Right lobe of liver (tissue), 4 donors: ENCODE results near the gene SMYD1.

Experiments
- POLR2A ChIP-seq: fragments of 450-650 bp; IDR thresholded peaks from one replicate; pipeline ENCODE4 v1.6.1; 2017; ENCODE audit warnings: antibody characterized with exemption, mild to moderate bottlenecking
- TF ChIP-seq, protein P1 (sequence below), 4 donors: fragments of 200-600 bp in 3 of 4; fragments of 450-650 bp in 1 of 4; IDR thresholded peaks; one replicate each; pipeline versions ENCODE4 v1.5.1 to v1.8.0; 2016 to 2022; ENCODE audit warnings: antibody characterized with exemption in 4 of 4, mild to moderate bottlenecking in 2 of 4
- donor health status: DM: no; HTN: no; CAD: no.
- donor health status: DM: no; HTN: no; CAD: no.
- donor health status: DM: no; HTN: yes; CAD: no.

GRCh38 chr2:88066543-88066942 lies 1.1 kb upstream of the SMYD1 start:
- TF ChIP-seq, protein P1, sequence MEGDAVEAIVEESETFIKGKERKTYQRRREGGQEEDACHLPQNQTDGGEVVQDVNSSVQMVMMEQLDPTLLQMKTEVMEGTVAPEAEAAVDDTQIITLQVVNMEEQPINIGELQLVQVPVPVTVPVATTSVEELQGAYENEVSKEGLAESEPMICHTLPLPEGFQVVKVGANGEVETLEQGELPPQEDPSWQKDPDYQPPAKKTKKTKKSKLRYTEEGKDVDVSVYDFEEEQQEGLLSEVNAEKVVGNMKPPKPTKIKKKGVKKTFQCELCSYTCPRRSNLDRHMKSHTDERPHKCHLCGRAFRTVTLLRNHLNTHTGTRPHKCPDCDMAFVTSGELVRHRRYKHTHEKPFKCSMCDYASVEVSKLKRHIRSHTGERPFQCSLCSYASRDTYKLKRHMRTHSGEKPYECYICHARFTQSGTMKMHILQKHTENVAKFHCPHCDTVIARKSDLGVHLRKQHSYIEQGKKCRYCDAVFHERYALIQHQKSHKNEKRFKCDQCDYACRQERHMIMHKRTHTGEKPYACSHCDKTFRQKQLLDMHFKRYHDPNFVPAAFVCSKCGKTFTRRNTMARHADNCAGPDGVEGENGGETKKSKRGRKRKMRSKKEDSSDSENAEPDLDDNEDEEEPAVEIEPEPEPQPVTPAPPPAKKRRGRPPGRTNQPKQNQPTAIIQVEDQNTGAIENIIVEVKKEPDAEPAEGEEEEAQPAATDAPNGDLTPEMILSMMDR (IDR thresholded peaks at IDR 0.05), result no peak
- TF ChIP-seq POLR2A, result no peak
